Astrocyte (in vitro differentiated cells and primary cell): Measurements from ENCODE around the gene WNT3A. TPM values are rescaled to one million over a fixed set of nuclear protein-coding genes. Genes with fewer than 3 reads are reported as not detected.

ENCODE experiments used
- DNase-seq: peaks from one replicate; pipeline ENCODE4 v3.0.0-alpha.2; 2010; ENCODE audit warnings: low read depth
- FAIRE-seq: peaks from 2 replicates; lab custom pipeline; 2011; peaks lifted over from hg19 to GRCh38; lab: Jason Lieb, UNC
- H2AFZ ChIP-seq: 2 replicates; pipeline ENCODE4 v1.6.0; 2012; ENCODE audit warnings: low read depth, low read length, inconsistent platforms
- H3K27ac ChIP-seq: 2 replicates; pipeline ENCODE4 v1.5.1; 2011; ENCODE audit warnings: low read depth, low read length, inconsistent platforms
- H3K27me3 ChIP-seq: 2 replicates; pipeline ENCODE4 v1.6.0; 2011; ENCODE audit warnings: low read length, inconsistent platforms; ENCODE audit not compliant: insufficient read depth
- H3K36me3 ChIP-seq: 2 replicates; pipeline ENCODE4 v1.5.1; 2011; ENCODE audit warnings: low read length, inconsistent platforms; ENCODE audit not compliant: insufficient read depth
- H3K4me1 ChIP-seq: 2 replicates; pipeline ENCODE4 v1.5.1; 2011; ENCODE audit warnings: low read length, inconsistent platforms; ENCODE audit not compliant: insufficient read depth
- H3K4me2 ChIP-seq: 2 replicates; pipeline ENCODE4 v1.6.0; 2012; ENCODE audit warnings: low read length, inconsistent platforms
- H3K4me3 ChIP-seq: 2 replicates; pipeline ENCODE4 v1.5.1; 2011; ENCODE audit warnings: low read depth, mild to moderate bottlenecking, low read length, inconsistent platforms; ENCODE audit not compliant: insufficient read depth
- H3K79me2 ChIP-seq: 2 replicates; pipeline ENCODE4 v1.6.0; 2012; ENCODE audit warnings: mild to moderate bottlenecking, low read length, inconsistent platforms; ENCODE audit not compliant: insufficient read depth
- H3K9ac ChIP-seq: 2 replicates; pipeline ENCODE4 v1.6.0; 2012; ENCODE audit warnings: mild to moderate bottlenecking, low read length, inconsistent platforms
- H3K9me3 ChIP-seq: 2 replicates; pipeline ENCODE4 v1.5.1; 2012; ENCODE audit warnings: low read depth, mild to moderate bottlenecking, low read length, inconsistent platforms; ENCODE audit not compliant: insufficient read depth
- H4K20me1 ChIP-seq: 2 replicates; pipeline ENCODE4 v1.6.0; 2012; ENCODE audit warnings: low read length, inconsistent platforms; ENCODE audit not compliant: insufficient read depth
- H3K27ac Mint-ChIP-seq: one replicate; pipeline ENCODE4 v1.8.0; 2021; ENCODE audit warnings: mild to moderate bottlenecking, mixed read lengths; ENCODE audit not compliant: unreplicated experiment
- H3K27me3 Mint-ChIP-seq: one replicate; pipeline ENCODE4 v1.8.0; 2021; ENCODE audit warnings: low read depth, mixed read lengths; ENCODE audit not compliant: unreplicated experiment
- H3K36me3 Mint-ChIP-seq: one replicate; pipeline ENCODE4 v1.8.0; 2021; ENCODE audit warnings: low read depth, mixed read lengths; ENCODE audit not compliant: unreplicated experiment
- H3K4me1 Mint-ChIP-seq: one replicate; pipeline ENCODE4 v1.8.0; 2021; ENCODE audit warnings: low read depth, mixed read lengths; ENCODE audit not compliant: unreplicated experiment
- H3K4me3 Mint-ChIP-seq: one replicate; pipeline ENCODE4 v1.8.0; 2021; ENCODE audit warnings: mild to moderate bottlenecking, moderate library complexity, mixed read lengths; ENCODE audit not compliant: unreplicated experiment
- H3K9me3 Mint-ChIP-seq: one replicate; pipeline ENCODE4 v1.8.0; 2021; ENCODE audit warnings: mild to moderate bottlenecking, mixed read lengths; ENCODE audit not compliant: unreplicated experiment
- CTCF ChIP-seq: IDR thresholded peaks from 2 replicates; pipeline ENCODE4 v1.5.1; 2011; ENCODE audit warnings: low read depth, mild to moderate bottlenecking, inconsistent platforms, low read length, moderate library complexity; ENCODE audit not compliant: insufficient read depth
- EZH2 ChIP-seq: IDR thresholded peaks from 2 replicates; pipeline ENCODE4 v1.6.1; 2012; ENCODE audit warnings: mild to moderate bottlenecking, low read length, inconsistent platforms; ENCODE audit not compliant: insufficient read depth
- total RNA-seq: library from RNA; stranded (reverse); gene quantifications from 2 replicates; pipeline ENCODE4 v1.2.1, GENCODE V29; 2021

WNT3A gene
- total RNA-seq, 1 donor from 2014 or later: not detected

GRCh38 chr1:228064741-228065542 lies 58.1 kb downstream of the WNT3A start:
- peaks cover 10% of the 10 kb centered on the region for H3K27me3 ChIP-seq
- H2AFZ ChIP-seq: no peak overlapping the region
- no peak overlapping the region for H3K4me3 Mint-ChIP-seq
- DNase-seq: no peak
- no peak for TF ChIP-seq EZH2
- TF ChIP-seq CTCF: no peak
- peaks cover 3% of the 10 kb centered on the region for H3K4me1 ChIP-seq
- no peak overlapping the region for H3K4me2 ChIP-seq
- no peaks in the 10 kb centered on the region for H3K36me3 ChIP-seq
- H3K4me1 Mint-ChIP-seq: no peaks in the 10 kb centered on the region
- H3K9me3 ChIP-seq: no peaks in the 10 kb centered on the region
- no peaks in the 10 kb centered on the region for H3K9me3 Mint-ChIP-seq
- H3K9ac ChIP-seq: no peak overlapping the region
- no peak overlapping the region for H3K27ac ChIP-seq
- no peaks in the 10 kb centered on the region for H3K36me3 Mint-ChIP-seq
- no peaks in the 10 kb centered on the region for H4K20me1 ChIP-seq
- no peak overlapping the region for H3K4me3 ChIP-seq
- H3K27me3 Mint-ChIP-seq: peaks cover 35% of the 10 kb centered on the region
- no peaks in the 10 kb centered on the region for H3K79me2 ChIP-seq
- no peak overlapping the region for H3K27ac Mint-ChIP-seq
- FAIRE-seq: no peak

GRCh38 chr1:228065543-228066347 lies 58.9 kb downstream of the WNT3A start:
- H3K27me3 ChIP-seq: peaks cover 5% of the 10 kb centered on the region
- Mint-ChIP-seq H3K36me3 (no peaks in the 10 kb centered on the region), H3K4me1 (no peaks in the 10 kb centered on the region), H3K4me3 (no peak overlapping the region), H3K27ac (no peak overlapping the region), H3K9me3 (no peaks in the 10 kb centered on the region), H3K27me3 (peaks cover 31% of the 10 kb centered on the region)
- H3K79me2 ChIP-seq: no peaks in the 10 kb centered on the region
- H3K4me3 ChIP-seq: no peak overlapping the region
- FAIRE-seq (no peak), DNase-seq (no peak)
- TF ChIP-seq CTCF (no peak), EZH2 (no peak)
- H2AFZ ChIP-seq: no peak overlapping the region
- no peaks in the 10 kb centered on the region for H3K36me3 ChIP-seq
- no peak overlapping the region for H3K9ac ChIP-seq
- no peak overlapping the region for H3K4me2 ChIP-seq
- H3K4me1 ChIP-seq: no peaks in the 10 kb centered on the region
- no peak overlapping the region for H3K27ac ChIP-seq
- H3K9me3 ChIP-seq: no peaks in the 10 kb centered on the region
- no peaks in the 10 kb centered on the region for H4K20me1 ChIP-seq
